ENCODE data around the gene ANKS1A.

The ANKS1A gene

DNA sequence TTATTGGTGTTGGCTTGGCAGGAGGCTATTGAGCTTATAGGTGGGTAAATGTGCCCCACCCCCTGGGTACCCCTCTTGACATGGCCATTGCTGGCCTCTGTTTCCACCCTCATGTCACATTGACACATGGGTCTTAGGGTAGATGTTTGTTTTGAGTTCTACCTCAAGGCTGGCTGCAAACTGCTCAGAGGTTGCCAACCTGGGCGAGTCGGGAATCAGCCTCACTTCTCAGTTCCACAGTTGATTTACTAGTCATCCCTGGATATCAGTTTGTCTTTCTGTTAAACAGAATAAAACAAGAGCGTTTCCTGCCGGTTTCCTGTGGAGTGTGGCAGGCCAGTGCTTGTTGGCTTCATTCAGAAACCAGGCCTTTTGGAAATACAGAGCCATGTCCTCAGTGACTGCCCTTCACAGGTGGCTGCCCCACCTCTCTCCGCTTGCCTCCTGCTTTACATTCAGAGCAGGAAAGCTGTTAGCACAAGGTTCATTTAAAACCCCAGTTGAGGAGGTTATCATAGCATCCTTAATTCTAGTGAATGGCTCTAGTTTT, 146.5 kb downstream of the ANKS1A start:
- Histone ChIP-seq H3K27ac (no peak overlapping the region), H3K27me3 (replicated peaks) (no peaks in the 10 kb centered on the region), H3K4me3 (ENCODE audit: low read depth, low read length) (no peak overlapping the region), H3K36me3 (replicated peaks) (no peaks in the 10 kb centered on the region)
- no peak for DNase-seq
- in situ Hi-C loops (cut with HindIII; ENCODE audit: low pct_ligation_motif_present, low sequenced_read_pairs), result no loop called here
- TF ChIP-seq CTCF (IDR thresholded peaks at IDR 0.05; ENCODE audit: low read depth, low read length, missing control alignments), result no peak

DNA sequence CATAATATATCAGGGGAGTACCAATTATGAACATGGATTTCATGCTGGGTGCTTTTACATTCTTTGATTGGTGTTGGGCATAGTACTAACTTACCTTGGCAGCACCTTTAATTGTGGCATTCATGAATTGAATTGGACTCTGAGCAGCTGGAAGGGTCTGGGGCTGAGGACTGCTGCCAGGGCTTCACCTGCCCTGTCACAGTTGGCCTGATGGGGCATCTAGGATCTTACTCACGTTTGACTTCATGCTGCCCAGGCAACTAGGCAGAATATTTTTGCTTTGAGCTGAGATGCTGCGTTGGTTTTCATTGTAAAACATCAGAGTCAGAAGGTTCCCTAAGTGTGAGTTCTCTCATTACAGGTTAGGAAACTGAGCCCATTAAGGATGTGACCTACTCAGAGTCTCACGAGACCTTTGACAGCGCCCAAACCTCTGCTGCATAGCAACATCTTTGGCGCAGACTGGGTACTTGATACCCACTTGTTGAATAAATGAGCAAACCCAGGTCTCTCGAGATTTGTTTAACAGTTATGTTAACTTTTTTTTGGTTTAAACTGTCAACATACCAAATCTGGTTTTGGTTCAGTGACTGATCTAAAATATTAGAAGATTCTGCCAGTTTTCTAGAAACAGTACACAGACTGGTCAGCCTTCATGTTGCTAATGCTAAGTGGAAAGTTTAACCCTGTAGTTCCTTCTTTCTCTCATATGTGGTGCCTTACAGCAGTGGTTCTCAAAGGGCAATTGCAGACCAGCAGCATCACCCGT, 147.2 kb downstream of the ANKS1A start:
- in situ Hi-C loops (cut with HindIII; ENCODE audit: low pct_ligation_motif_present, low sequenced_read_pairs), result no loop called here
- Histone ChIP-seq H3K27me3 (replicated peaks) (no peaks in the 10 kb centered on the region), H3K36me3 (replicated peaks) (no peaks in the 10 kb centered on the region), H3K27ac (no peak overlapping the region), H3K4me3 (ENCODE audit: low read depth, low read length) (no peak overlapping the region)
- TF ChIP-seq CTCF (IDR thresholded peaks at IDR 0.05; ENCODE audit: low read depth, low read length, missing control alignments), result no peak
- no peak for DNase-seq

DNA sequence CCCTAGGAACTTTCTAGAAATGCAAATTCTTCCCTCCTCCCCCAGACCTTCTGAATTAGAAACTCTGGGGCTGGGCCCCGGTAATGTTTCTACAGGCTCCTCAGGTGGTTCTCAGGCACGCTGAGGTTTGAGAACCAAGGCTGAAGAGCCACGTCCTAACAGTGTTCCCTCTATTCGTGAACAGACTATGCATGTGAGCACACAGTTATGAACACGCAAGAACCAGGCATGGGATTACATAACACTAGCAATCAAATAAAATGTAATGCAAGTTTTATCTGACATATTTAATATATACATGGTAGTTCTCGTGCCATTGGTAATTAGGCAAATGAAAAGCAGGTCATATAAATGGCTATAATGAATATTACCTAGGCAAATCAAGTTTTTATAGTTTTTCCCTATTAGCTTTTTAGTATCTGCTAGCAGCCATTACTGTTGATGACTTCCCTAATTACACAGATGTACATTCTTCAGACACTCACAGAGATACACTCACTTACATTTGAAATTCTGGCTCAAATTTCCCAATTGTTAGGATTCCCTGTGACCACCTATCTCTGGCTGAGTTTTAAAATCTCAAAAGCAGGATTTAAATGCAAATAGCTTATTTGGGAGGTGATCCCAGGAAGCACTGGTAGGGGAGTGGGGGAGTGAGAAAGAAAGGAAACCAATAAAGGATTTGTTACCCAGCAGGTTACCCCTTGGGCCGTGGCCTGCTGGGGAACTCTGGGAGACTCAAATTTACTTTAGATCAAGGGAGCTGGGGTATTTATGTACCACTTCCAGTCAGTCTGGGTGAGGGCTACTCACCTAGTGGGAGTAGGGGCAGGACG, 148.0 kb downstream of the ANKS1A start:
- no peak overlapping the region for H3K4me3 ChIP-seq (ENCODE audit: low read depth, low read length)
- no peak for TF ChIP-seq CTCF (IDR thresholded peaks at IDR 0.05; ENCODE audit: low read depth, low read length, missing control alignments)
- H3K36me3 ChIP-seq (replicated peaks), result no peaks in the 10 kb centered on the region
- no peak overlapping the region for H3K27ac ChIP-seq
- no peaks in the 10 kb centered on the region for H3K27me3 ChIP-seq (replicated peaks)
- DNase-seq, result no peak
- in situ Hi-C loops (cut with HindIII; ENCODE audit: low pct_ligation_motif_present, low sequenced_read_pairs), result no loop called here

DNA sequence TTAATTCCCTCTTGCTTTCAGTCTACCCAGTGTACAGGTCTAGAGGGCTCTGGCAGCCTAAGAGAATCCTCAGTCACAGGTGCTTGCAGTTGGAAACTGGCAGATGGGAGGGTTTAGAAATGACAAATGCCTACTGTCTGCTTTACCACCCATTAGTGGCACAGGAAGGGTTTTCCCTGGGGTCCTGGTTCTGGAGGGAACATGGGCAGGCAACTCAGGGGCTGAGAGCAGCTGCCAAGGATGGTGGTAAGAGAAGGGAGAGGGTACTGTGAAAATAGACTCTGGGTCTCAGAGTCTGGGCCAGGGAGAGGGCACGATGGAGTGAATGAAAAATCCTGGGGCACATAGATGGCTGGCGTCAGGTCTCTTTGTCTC, 148.6 kb downstream of the ANKS1A start:
- Histone ChIP-seq H3K36me3 (replicated peaks) (no peaks in the 10 kb centered on the region), H3K27ac (no peak overlapping the region), H3K27me3 (replicated peaks) (no peaks in the 10 kb centered on the region), H3K4me3 (ENCODE audit: low read depth, low read length) (no peak overlapping the region)
- in situ Hi-C loops (cut with HindIII; ENCODE audit: low pct_ligation_motif_present, low sequenced_read_pairs), result no loop called here
- DNase-seq, result no peak
- TF ChIP-seq CTCF (IDR thresholded peaks at IDR 0.05; ENCODE audit: low read depth, low read length, missing control alignments), result no peak

DNA sequence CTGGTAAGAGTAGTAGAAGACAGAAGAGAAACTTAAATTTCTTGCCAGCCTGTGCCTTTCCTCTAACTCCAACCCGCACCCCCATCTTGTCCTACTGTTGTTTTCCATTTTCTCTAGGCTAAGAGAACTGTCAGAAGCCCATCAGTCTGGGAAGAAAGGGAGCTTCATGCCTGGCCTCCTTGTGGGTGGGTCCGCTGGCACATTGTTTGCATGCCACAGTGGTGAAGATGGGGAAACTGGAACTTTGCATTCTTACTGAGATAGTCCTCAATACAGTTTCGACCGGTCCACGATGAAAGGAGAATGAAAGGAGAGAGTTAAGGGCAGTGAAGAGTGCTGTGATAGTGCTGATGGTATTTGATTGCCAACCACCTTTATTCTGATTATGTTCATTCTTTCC, 149.0 kb downstream of the ANKS1A start:
- Histone ChIP-seq H3K4me3 (ENCODE audit: low read depth, low read length) (no peak overlapping the region), H3K36me3 (replicated peaks) (no peaks in the 10 kb centered on the region), H3K27me3 (replicated peaks) (no peaks in the 10 kb centered on the region), H3K27ac (no peak overlapping the region)
- DNase-seq, result no peak
- in situ Hi-C loops (cut with HindIII; ENCODE audit: low pct_ligation_motif_present, low sequenced_read_pairs), result no loop called here
- no peak for TF ChIP-seq CTCF (IDR thresholded peaks at IDR 0.05; ENCODE audit: low read depth, low read length, missing control alignments)

Data from brain microvascular endothelial cell (primary cell).